Mesenchymal stem cell (in vitro differentiated cells and primary cell): ENCODE data around the gene GALR1.
A peak's percentile ranks its signal among the peaks of the same experiment; 100 is the strongest.

ENCODE experiments used
- DNase-seq: peaks from one replicate; pipeline ENCODE4 v3.0.0-alpha.2; 2013
- H2AFZ ChIP-seq: one replicate; pipeline ENCODE4 v1.6.1; 2013; ENCODE audit warnings: low read depth, mild to moderate bottlenecking, control low read depth, inconsistent platforms, low read length, moderate library complexity
- H2AK5ac ChIP-seq: 2 replicates; pipeline ENCODE4 v1.6.1; 2013; ENCODE audit warnings: low read length, moderate library complexity, mild to moderate bottlenecking, inconsistent platforms; ENCODE audit not compliant: severe bottlenecking
- H2BK120ac ChIP-seq: one replicate; pipeline ENCODE4 v1.6.1; 2013; ENCODE audit warnings: low read depth, mild to moderate bottlenecking, inconsistent platforms, low read length, moderate library complexity
- H2BK12ac ChIP-seq, 2 experiments: one replicate each; pipeline ENCODE4 v1.6.1; 2013; ENCODE audit warnings: inconsistent platforms in 2 of 2, low read length in 2 of 2, mild to moderate bottlenecking in 2 of 2, moderate library complexity in 2 of 2, control low read depth in 1 of 2
- H2BK15ac ChIP-seq: one replicate; pipeline ENCODE4 v1.6.1; 2013; ENCODE audit warnings: mild to moderate bottlenecking, low read depth, inconsistent platforms; ENCODE audit not compliant: poor library complexity, severe bottlenecking
- H2BK5ac ChIP-seq: 2 replicates; pipeline ENCODE4 v1.6.1; 2013; ENCODE audit warnings: low read depth, mild to moderate bottlenecking, low read length, control low read depth, inconsistent platforms; ENCODE audit not compliant: poor library complexity, severe bottlenecking
- H3K14ac ChIP-seq, 2 experiments: one replicate each; pipeline ENCODE4 v1.6.1; 2013; ENCODE audit warnings: inconsistent platforms in 2 of 2, low read length in 2 of 2, control low read depth in 1 of 2, mild to moderate bottlenecking in 1 of 2, moderate library complexity in 1 of 2
- H3K18ac ChIP-seq, 2 experiments: one replicate each; pipeline ENCODE4 v1.6.1; 2013; ENCODE audit warnings: inconsistent platforms in 2 of 2, low read length in 2 of 2, control low read depth in 1 of 2, low read depth in 1 of 2, mild to moderate bottlenecking in 1 of 2
- H3K23ac ChIP-seq, 2 experiments: one replicate each; pipeline ENCODE4 v1.6.1; 2013; ENCODE audit warnings: inconsistent platforms in 2 of 2, low read length in 2 of 2, mild to moderate bottlenecking in 2 of 2, moderate library complexity in 2 of 2, control low read depth in 1 of 2
- H3K27ac ChIP-seq: 2 replicates; pipeline ENCODE4 v1.5.1; 2013; ENCODE audit warnings: mild to moderate bottlenecking, moderate library complexity, low read length, control low read depth, inconsistent platforms; ENCODE audit not compliant: poor library complexity, severe bottlenecking
- H3K27me3 ChIP-seq, 2 experiments: 2 replicates each; pipeline versions ENCODE4 v1.6.1 to v1.7.0; 2013; ENCODE audit warnings: low read length in 2 of 2, mild to moderate bottlenecking in 2 of 2, moderate library complexity in 2 of 2, control low read depth in 1 of 2, inconsistent platforms in 1 of 2; ENCODE audit not compliant: control insufficient read depth in 1 of 2, insufficient read depth in 1 of 2
- H3K36me3 ChIP-seq, 2 experiments: 2 replicates each; pipeline versions ENCODE4 v1.6.1 to v1.7.0; 2013; ENCODE audit warnings: low read length in 2 of 2, control low read depth in 1 of 2, inconsistent platforms in 1 of 2, low read depth in 1 of 2, mild to moderate bottlenecking in 1 of 2; ENCODE audit not compliant: insufficient read depth in 2 of 2, control insufficient read depth in 1 of 2
- H3K4ac ChIP-seq, 2 experiments: one replicate each; pipeline ENCODE4 v1.6.1; 2013; ENCODE audit warnings: inconsistent platforms in 2 of 2, low read length in 2 of 2, mild to moderate bottlenecking in 2 of 2, moderate library complexity in 2 of 2, control low read depth in 1 of 2, low read depth in 1 of 2
- H3K4me1 ChIP-seq: 2 replicates; pipeline ENCODE4 v1.6.1; 2013; ENCODE audit warnings: low read depth, low read length, control low read depth; ENCODE audit not compliant: control insufficient read depth, insufficient read depth
- H3K4me2 ChIP-seq: 2 replicates; pipeline ENCODE4 v1.6.1; 2013; ENCODE audit warnings: low read length, mild to moderate bottlenecking, inconsistent platforms; ENCODE audit not compliant: poor library complexity, severe bottlenecking
- H3K4me3 ChIP-seq, 2 experiments: 2 replicates each; pipeline versions ENCODE4 v1.5.1 to v1.7.0; 2013; ENCODE audit warnings: low read length in 2 of 2, mild to moderate bottlenecking in 2 of 2, control low read depth in 1 of 2, low read depth in 1 of 2; ENCODE audit not compliant: insufficient read depth in 1 of 2
- H3K79me1 ChIP-seq: replicated peaks from 2 replicates; pipeline ENCODE4 v1.6.1; 2013; ENCODE audit warnings: mild to moderate bottlenecking, control low read depth, low read length, inconsistent platforms; ENCODE audit not compliant: poor library complexity, severe bottlenecking
- H3K9ac ChIP-seq: 2 replicates; pipeline ENCODE4 v1.7.0; 2013; ENCODE audit warnings: mild to moderate bottlenecking, low read length, moderate library complexity
- H3K9me3 ChIP-seq: 2 replicates; pipeline ENCODE4 v1.7.0; 2013; ENCODE audit warnings: mild to moderate bottlenecking, low read length; ENCODE audit not compliant: control insufficient read depth
- H4K8ac ChIP-seq: one replicate; pipeline ENCODE4 v1.6.1; 2013; ENCODE audit warnings: inconsistent platforms, mild to moderate bottlenecking, low read length, moderate library complexity
- H4K91ac ChIP-seq: one replicate; pipeline ENCODE4 v1.6.1; 2013; ENCODE audit warnings: mild to moderate bottlenecking, low read length, inconsistent platforms
- WGBS: methylation state at CpG from one replicate; pipeline ENCODE4 v1.1.7; 2013; ENCODE audit warnings: mixed read lengths; 5-methylcytosine and 5-hydroxymethylcytosine counted together

GALR1 gene

DNA sequence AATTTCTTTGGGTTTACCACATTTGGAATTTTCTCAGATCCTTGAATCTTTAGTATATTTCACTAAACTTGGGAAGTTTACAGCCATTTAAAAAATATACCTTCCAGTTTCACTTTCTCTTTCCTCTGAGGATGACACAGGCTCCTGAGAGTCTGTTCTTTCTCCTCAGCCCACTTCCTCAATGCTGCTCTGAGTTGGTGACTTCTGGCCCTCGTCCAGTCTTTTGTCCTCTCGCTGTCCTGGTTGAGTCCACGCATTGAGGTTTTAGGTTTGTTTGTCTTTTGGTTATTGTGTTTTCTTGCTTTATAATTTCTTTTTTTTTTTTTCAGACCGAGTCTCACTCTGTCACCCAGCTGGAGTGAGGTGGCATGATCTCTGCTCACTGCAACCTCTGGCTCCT, 40.7 kb upstream of the GALR1 start:
- Histone ChIP-seq H2BK120ac (no peak overlapping the region), H2BK15ac (no peak overlapping the region), H2AK5ac (no peak overlapping the region), H2BK5ac (no peak overlapping the region), H3K4ac (no peak overlapping the region), H3K36me3 (no peaks in the 10 kb centered on the region), H3K18ac (peak overlapping the region in 1 of 2 experiments; percentile 54), H3K4me1 (peaks cover 16% of the 10 kb centered on the region), H3K27ac (peak overlapping the region; percentile 52), H3K4me2 (peak overlapping the region; percentile 32), H3K9ac (peak overlapping the region; percentile 76), H3K27me3 (no peaks in the 10 kb centered on the region), H2AFZ (no peak overlapping the region), H3K9me3 (peaks cover 9% of the 10 kb centered on the region), H4K91ac (no peak overlapping the region), H3K14ac (no peak overlapping the region), H2BK12ac (peak overlapping the region in 1 of 2 experiments; percentile 92), H4K8ac (peak overlapping the region; percentile 57), H3K23ac (no peak overlapping the region), H3K79me1 (no peaks in the 10 kb centered on the region), H3K4me3 (peak overlapping the region in 1 of 2 experiments; percentile 46)
- DNase-seq = peak; percentile 85
- WGBS = 43% methylated on average over 4 of the region's 4 CpGs

DNA sequence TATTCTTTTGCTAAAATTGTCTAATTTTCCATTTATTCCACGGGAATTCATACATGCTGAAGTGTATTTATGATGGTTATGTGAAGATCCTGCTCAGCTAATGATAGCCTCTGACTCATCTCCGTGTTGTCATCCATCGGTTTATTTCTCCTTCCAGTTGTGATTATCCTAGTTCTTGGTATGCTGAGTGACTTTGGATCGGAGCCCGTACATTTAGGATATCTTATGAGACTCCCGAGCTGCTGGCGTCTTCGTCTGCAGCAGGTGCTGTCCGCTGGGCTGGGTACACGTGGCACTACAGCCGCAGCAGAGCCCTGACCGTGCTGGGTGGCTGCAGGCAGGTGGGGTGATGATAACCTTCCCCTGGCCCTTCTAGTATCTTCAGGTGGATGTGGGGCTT, 40.1 kb upstream of the GALR1 start:
- H4K8ac ChIP-seq = no peak overlapping the region
- no peak overlapping the region for H3K23ac ChIP-seq
- peak overlapping the region; percentile 82 for H4K91ac ChIP-seq
- H2BK5ac ChIP-seq = no peak overlapping the region
- peaks cover 9% of the 10 kb centered on the region for H3K9me3 ChIP-seq
- no peak overlapping the region for H2BK120ac ChIP-seq
- H3K79me1 ChIP-seq = no peaks in the 10 kb centered on the region
- H3K9ac ChIP-seq = no peak overlapping the region
- H2AFZ ChIP-seq = no peak overlapping the region
- H3K4ac ChIP-seq = no peak overlapping the region
- no peak overlapping the region for H3K4me3 ChIP-seq
- no peaks in the 10 kb centered on the region for H3K36me3 ChIP-seq
- H2BK12ac ChIP-seq = peak overlapping the region; percentile 49 to 83
- H3K27me3 ChIP-seq = no peaks in the 10 kb centered on the region
- H3K18ac ChIP-seq = peak overlapping the region in 1 of 2 experiments; percentile 78
- H3K14ac ChIP-seq = peak overlapping the region in 1 of 2 experiments; percentile 79
- WGBS = 76% methylated on average over 12 of the region's 12 CpGs
- peak overlapping the region; percentile 8 for H2BK15ac ChIP-seq
- H3K4me1 ChIP-seq = peaks cover 16% of the 10 kb centered on the region
- H3K4me2 ChIP-seq = no peak overlapping the region
- peak overlapping the region; percentile 63 for H2AK5ac ChIP-seq
- H3K27ac ChIP-seq = no peak overlapping the region
- DNase-seq = peak; percentile 76

DNA sequence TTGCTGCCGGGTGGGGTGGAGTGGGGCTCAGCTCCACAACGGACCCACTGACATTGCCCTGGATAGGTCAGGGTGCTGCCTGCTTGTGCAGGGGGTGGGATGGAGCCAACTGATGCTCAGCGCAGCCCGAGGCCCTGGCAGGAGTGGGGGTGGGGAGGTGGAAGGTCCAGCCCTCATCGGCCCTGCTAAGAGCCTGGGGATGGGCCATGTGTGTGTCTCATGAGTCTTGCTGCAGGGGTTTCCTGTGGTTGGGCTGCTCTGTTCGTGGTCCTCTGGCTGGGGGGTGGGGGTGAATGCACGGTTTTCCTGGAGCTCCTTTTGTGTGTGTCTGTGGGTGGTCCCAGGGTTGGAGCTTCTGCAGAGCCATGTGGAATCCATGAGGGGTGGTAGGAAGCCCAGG, 39.4 kb upstream of the GALR1 start:
- H3K4ac ChIP-seq = peak overlapping the region; percentile 40 to 69
- peak overlapping the region; percentile 63 for H2AK5ac ChIP-seq
- no peaks in the 10 kb centered on the region for H3K27me3 ChIP-seq
- peak overlapping the region; percentile 90 for H4K91ac ChIP-seq
- H3K23ac ChIP-seq = no peak overlapping the region
- no peak overlapping the region for H3K27ac ChIP-seq
- H2BK12ac ChIP-seq = peak overlapping the region; percentile 49 to 99
- peak overlapping the region in 1 of 2 experiments; percentile 78 for H3K18ac ChIP-seq
- no peak overlapping the region for H3K9ac ChIP-seq
- no peak for DNase-seq
- peak overlapping the region in 1 of 2 experiments; percentile 79 for H3K14ac ChIP-seq
- no peaks in the 10 kb centered on the region for H3K36me3 ChIP-seq
- H2BK5ac ChIP-seq = no peak overlapping the region
- 61% methylated on average over 7 of the region's 7 CpGs for WGBS
- no peak overlapping the region for H3K4me2 ChIP-seq
- peaks cover 16% of the 10 kb centered on the region for H3K4me1 ChIP-seq
- no peak overlapping the region for H4K8ac ChIP-seq
- H2BK15ac ChIP-seq = no peak overlapping the region
- H3K4me3 ChIP-seq = no peak overlapping the region
- H2BK120ac ChIP-seq = no peak overlapping the region
- no peak overlapping the region for H2AFZ ChIP-seq
- no peaks in the 10 kb centered on the region for H3K79me1 ChIP-seq
- peaks cover 9% of the 10 kb centered on the region for H3K9me3 ChIP-seq

DNA sequence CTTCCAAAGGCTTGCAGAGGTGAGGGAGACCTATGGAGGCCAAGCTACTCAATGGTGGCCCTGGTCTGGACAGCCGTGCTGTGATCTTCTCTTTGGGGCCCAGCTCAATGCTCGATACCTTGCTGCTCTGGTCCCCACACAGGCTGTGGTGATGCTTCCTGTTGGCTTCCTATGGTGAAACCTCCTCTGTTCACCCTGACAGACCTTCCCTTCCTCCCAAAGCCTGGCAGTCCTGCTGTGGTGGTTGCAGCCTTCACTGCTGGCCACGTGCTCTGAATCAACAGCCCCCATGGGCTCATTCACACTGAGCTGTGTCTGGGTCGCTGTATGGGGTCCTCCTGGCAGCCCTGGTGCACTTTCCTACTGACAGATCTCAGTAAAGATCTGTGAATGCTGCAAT, 31.0 kb upstream of the GALR1 start:
- no peak overlapping the region for H2BK12ac ChIP-seq
- no peak overlapping the region for H3K9ac ChIP-seq
- no peak overlapping the region for H3K4ac ChIP-seq
- no peak overlapping the region for H2BK120ac ChIP-seq
- no peak overlapping the region for H4K8ac ChIP-seq
- 69% methylated on average over 4 of the region's 4 CpGs for WGBS
- no peaks in the 10 kb centered on the region for H3K36me3 ChIP-seq
- no peaks in the 10 kb centered on the region for H3K9me3 ChIP-seq
- H4K91ac ChIP-seq = no peak overlapping the region
- no peak overlapping the region for H2AK5ac ChIP-seq
- no peaks in the 10 kb centered on the region for H3K4me1 ChIP-seq
- H2AFZ ChIP-seq = no peak overlapping the region
- no peak overlapping the region for H2BK5ac ChIP-seq
- H3K18ac ChIP-seq = peak overlapping the region in 1 of 2 experiments; percentile 46
- no peak for DNase-seq
- H3K23ac ChIP-seq = no peak overlapping the region
- no peak overlapping the region for H3K27ac ChIP-seq
- no peak overlapping the region for H3K4me3 ChIP-seq
- H3K79me1 ChIP-seq = no peaks in the 10 kb centered on the region
- H2BK15ac ChIP-seq = no peak overlapping the region
- no peak overlapping the region for H3K4me2 ChIP-seq
- no peak overlapping the region for H3K14ac ChIP-seq
- no peaks in the 10 kb centered on the region for H3K27me3 ChIP-seq
